Peyer's patch (tissue), 4 donors: Measurements from ENCODE around the gene FUT1.

Experiments used
- CTCF ChIP-seq, 6 experiments: fragments of 450-650 bp in 4 of 6; fragments of 200-600 bp in 2 of 6; sonication (generic) in 1 of 6; IDR thresholded peaks; one replicate each; pipeline ENCODE4 v1.5.1; 2017 to 2019; ENCODE audit warnings: antibody characterized with exemption in 6 of 6, mild to moderate bottlenecking in 3 of 6, moderate library complexity in 1 of 6
- POLR2A ChIP-seq, 2 donors: fragments of 450-650 bp; IDR thresholded peaks; one replicate each; pipeline ENCODE4 v1.5.1; 2017; ENCODE audit warnings: antibody characterized with exemption in 2 of 2, mild to moderate bottlenecking in 2 of 2, moderate library complexity in 2 of 2

GRCh38 chr19:48724796-48725753 is 27.4 kb downstream of the FUT1 start:
- TF ChIP-seq CTCF (IDR thresholded peaks at IDR 0.05) (no peak), POLR2A (IDR thresholded peaks at IDR 0.05) (no peak)
